IMR-90 (cell line): ENCODE results near the gene EIF4E3. TPM values are rescaled to one million over a fixed set of nuclear protein-coding genes. Genes with fewer than 3 reads are reported as not detected.

Experiments used
- ATAC-seq: fragments of 200-7000 bp; cut with Tn5 transposase; 2 replicates; pipeline ENCODE4 v1.9.1; 2020; ENCODE audit warnings: low read depth, mild to moderate bottlenecking, moderate library complexity
- BruUV-seq: library from RNA; stranded (reverse); fragments of 400-500 nt; replicated peaks from 2 replicates; lab custom pipeline; 2021; lab: Mats Ljungman, UMichigan
- CTCF ChIA-PET: fragments of 300-600 bp; formaldehyde crosslinking; extraction: SDS; loops from one replicate; lab custom pipeline; 2021; ENCODE audit warnings: antibody characterized with exemption; lab: Yijun Ruan, JAX
- POLR2A ChIA-PET: fragments of 300-600 bp; sonication (Branson Sonifier 250); formaldehyde crosslinking; loops from one replicate; lab custom pipeline; 2022; ENCODE audit warnings: antibody characterized with exemption; ENCODE audit not compliant: unreplicated experiment; lab: Charles Lee
- DNase-seq: peaks from one replicate; pipeline ENCODE4 v3.0.0; 2013
- H2AFZ ChIP-seq: replicated peaks from 2 replicates; pipeline ENCODE3; 2013; ENCODE audit warnings: low read length, mild to moderate bottlenecking; ENCODE audit not compliant: poor library complexity
- H2AK5ac ChIP-seq: 2 replicates; pipeline ENCODE4 v1.6.1; 2013; ENCODE audit warnings: low read depth, low read length, inconsistent platforms
- H2AK9ac ChIP-seq: replicated peaks from 2 replicates; pipeline ENCODE3; 2013; ENCODE audit warnings: mild to moderate bottlenecking, low read depth, low read length, moderate library complexity; ENCODE audit not compliant: poor library complexity
- H2BK120ac ChIP-seq: 2 replicates; pipeline ENCODE4 v1.6.1; 2013; ENCODE audit warnings: low read depth, low read length, inconsistent platforms
- H2BK15ac ChIP-seq: 3 replicates; pipeline ENCODE4 v1.6.1; 2013; ENCODE audit warnings: low read depth, low read length, inconsistent platforms
- H2BK20ac ChIP-seq: 2 replicates; pipeline ENCODE4 v1.6.1; 2013; ENCODE audit warnings: low read depth, mild to moderate bottlenecking, inconsistent platforms, low read length, moderate library complexity
- H2BK5ac ChIP-seq: 2 replicates; pipeline ENCODE4 v1.6.1; 2013; ENCODE audit warnings: mild to moderate bottlenecking, low read depth, low read length, inconsistent platforms; ENCODE audit not compliant: poor library complexity, severe bottlenecking
- H3K14ac ChIP-seq: replicated peaks from 2 replicates; pipeline ENCODE4 v1.6.1; 2013; ENCODE audit warnings: low read depth, low read length, inconsistent platforms
- H3K18ac ChIP-seq: 2 replicates; pipeline ENCODE4 v1.6.1; 2013; ENCODE audit warnings: low read depth, low read length, control low read depth
- H3K23ac ChIP-seq: 2 replicates; pipeline ENCODE4 v1.6.1; 2013; ENCODE audit warnings: low read depth, low read length, inconsistent platforms
- H3K27ac ChIP-seq: 2 replicates; pipeline ENCODE4 v1.5.1; 2013; ENCODE audit warnings: mild to moderate bottlenecking, control low read depth, low read length; ENCODE audit not compliant: insufficient read depth
- H3K27me3 ChIP-seq: 2 replicates; pipeline ENCODE4 v1.6.1; 2013; ENCODE audit warnings: low read length; ENCODE audit not compliant: control insufficient read depth, insufficient read depth
- H3K36me3 ChIP-seq: 2 replicates; pipeline ENCODE4 v1.6.1; 2013; ENCODE audit warnings: low read length, mixed read lengths; ENCODE audit not compliant: control insufficient read depth, insufficient read depth
- H3K4ac ChIP-seq: 2 replicates; pipeline ENCODE4 v1.6.1; 2013; ENCODE audit warnings: low read depth, low read length, inconsistent platforms
- H3K4me1 ChIP-seq: 2 replicates; pipeline ENCODE4 v1.6.1; 2013; ENCODE audit warnings: low read length, mixed read lengths; ENCODE audit not compliant: control insufficient read depth, insufficient read depth
- H3K4me2 ChIP-seq: 2 replicates; pipeline ENCODE4 v1.6.1; 2013; ENCODE audit warnings: low read depth, mild to moderate bottlenecking, control low read depth, low read length, moderate library complexity
- H3K4me3 ChIP-seq: 2 replicates; pipeline ENCODE4 v1.5.1; 2013; ENCODE audit warnings: low read depth, mild to moderate bottlenecking, control low read depth, low read length, moderate library complexity; ENCODE audit not compliant: insufficient read depth
- H3K56ac ChIP-seq: 2 replicates; pipeline ENCODE4 v1.6.1; 2013; ENCODE audit warnings: low read length, inconsistent platforms; ENCODE audit not compliant: insufficient read depth; ENCODE audit errors: extremely low read depth
- H3K79me1 ChIP-seq, 2 experiments: 2 replicates each; pipeline ENCODE4 v1.6.1; 2013; ENCODE audit warnings: low read length in 2 of 2, inconsistent platforms in 1 of 2, low read depth in 1 of 2
- H3K9ac ChIP-seq: 2 replicates; pipeline ENCODE4 v1.6.1; 2013; ENCODE audit warnings: low read depth, low read length, control low read depth
- H3K9me1 ChIP-seq: 2 replicates; pipeline ENCODE4 v1.6.1; 2013; ENCODE audit warnings: low read length, inconsistent platforms; ENCODE audit not compliant: insufficient read depth
- H3K9me3 ChIP-seq: 2 replicates; pipeline ENCODE4 v1.6.1; 2013; ENCODE audit warnings: low read length; ENCODE audit not compliant: control insufficient read depth, insufficient read depth
- H4K20me1 ChIP-seq: 2 replicates; pipeline ENCODE4 v1.6.1; 2013; ENCODE audit warnings: low read length, inconsistent platforms; ENCODE audit not compliant: insufficient read depth
- H4K5ac ChIP-seq: 2 replicates; pipeline ENCODE4 v1.6.1; 2013; ENCODE audit warnings: mild to moderate bottlenecking, low read depth, low read length, control low read depth
- H4K8ac ChIP-seq, 2 experiments: 2 replicates each; pipeline ENCODE4 v1.6.1; 2013; ENCODE audit warnings: low read depth in 2 of 2, low read length in 2 of 2, control low read depth in 1 of 2, inconsistent platforms in 1 of 2
- H4K91ac ChIP-seq: 2 replicates; pipeline ENCODE4 v1.6.1; 2013; ENCODE audit warnings: low read depth, low read length, inconsistent platforms; ENCODE audit not compliant: insufficient read depth
- CEBPB ChIP-seq: IDR thresholded peaks from 2 replicates; pipeline ENCODE4 v1.6.1; 2012; ENCODE audit warnings: low read depth, low read length, improper control_type of control experiment
- CHD1 ChIP-seq: IDR thresholded peaks from 2 replicates; pipeline ENCODE4 v1.6.1; 2012; ENCODE audit warnings: low read depth, low read length, improper control_type of control experiment
- FOS ChIP-seq: fragments of 150-350 bp; IDR thresholded peaks from 2 replicates; pipeline ENCODE4 v1.6.1; 2016; ENCODE audit warnings: low read depth, low read length
- SMC3 ChIP-seq: fragments of 150-350 bp; IDR thresholded peaks from 2 replicates; pipeline ENCODE4 v1.6.1; 2016; ENCODE audit warnings: low read depth, mild to moderate bottlenecking, antibody characterized with exemption, low read length, moderate library complexity
- WGBS, 2 experiments: methylation state at CpG; one replicate each; pipeline versions ENCODE4 v1.1.5 to v1.1.7; 2013; ENCODE audit warnings: missing lambda C conversion rate in 2 of 2; ENCODE audit not compliant: insufficient read length in 1 of 2; ENCODE audit errors: extremely low coverage in 2 of 2; 5-methylcytosine and 5-hydroxymethylcytosine counted together
- dilution Hi-C: fragments of 300-500 bp; cut with HindIII; formaldehyde crosslinking; loops from one replicate; pipeline ENCODE4 v1.14.3; 2018; ENCODE audit warnings: low sequenced_read_pairs; ENCODE audit not compliant: unreplicated experiment
- in situ Hi-C: fragments of 300-500 bp; cut with MboI; formaldehyde crosslinking; loops from 3 replicates; pipeline ENCODE4 v1.14.3; 2019; ENCODE audit warnings: low sequenced_read_pairs, inconsistent platforms, mixed read lengths
- intact Hi-C: fragments of 100-400 bp; cut with micrococcal nuclease; formaldehyde crosslinking; loops from 2 replicates; pipeline ENCODE4 v1.10.0; 2022
- polyA plus RNA-seq, 3 experiments: library from polyadenylated mRNA; depleted of rRNA; stranded (reverse); fragments of >200 nt; gene quantifications; 2 replicates each; pipeline ENCODE4 v1.2.3, GENCODE V29; 2012; ENCODE audit warnings: low replicate concordance in 1 of 3
- total RNA-seq: library from RNA; depleted of rRNA; stranded (reverse); fragments of >200 nt; gene quantifications from 2 replicates; pipeline ENCODE4 v1.2.3, GENCODE V29; 2012

EIF4E3 gene
- total and polyA plus RNA-seq, 2 of the 4 experiments (the other 2 are of a cell fraction) = 0.72 to 1.1 TPM

DNA sequence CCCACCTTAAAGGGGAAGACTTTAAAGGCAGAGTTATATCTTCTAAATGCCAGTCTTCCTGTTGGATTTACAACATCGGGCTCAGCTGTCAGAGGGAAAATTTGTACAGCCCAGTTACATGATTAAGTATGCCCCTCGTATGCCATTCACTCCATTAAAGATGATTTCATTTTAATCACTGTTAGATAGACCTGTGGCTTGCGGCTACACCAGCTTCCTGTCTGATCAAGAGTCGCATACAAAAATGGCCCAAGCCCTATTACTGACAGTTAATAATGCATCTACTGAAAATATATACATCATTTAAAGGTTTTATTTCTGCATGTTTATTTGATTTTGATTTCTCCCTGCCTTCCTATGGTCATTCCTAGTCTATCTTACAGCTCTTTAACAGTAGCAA lies 7.1 kb downstream of the EIF4E3 start:
- H4K5ac ChIP-seq = no peak overlapping the region
- in situ Hi-C loops (no loop called here), dilution Hi-C loops (no loop called here), intact Hi-C loops (loop anchor here (10.0 kb wide), 1 partner anchor 237 kb away; no protein-coding TSS in a partner anchor)
- no peak overlapping the region for H3K23ac ChIP-seq
- no peak for TF ChIP-seq CEBPB
- no peak for TF ChIP-seq FOS
- no peak for TF ChIP-seq SMC3
- no peak for TF ChIP-seq CHD1
- no peak overlapping the region for H2BK5ac ChIP-seq
- H3K4me1 ChIP-seq = no peaks in the 10 kb centered on the region
- ChIA-PET POLR2A (no interaction called here), CTCF (no interaction called here)
- no peak overlapping the region for H2AK9ac ChIP-seq
- no peaks in the 10 kb centered on the region for H3K36me3 ChIP-seq
- no peak overlapping the region for H4K8ac ChIP-seq
- H3K4me2 ChIP-seq = no peak overlapping the region
- no peak overlapping the region for H3K14ac ChIP-seq
- no peak overlapping the region for H2AFZ ChIP-seq
- no peak overlapping the region for H3K9ac ChIP-seq
- H3K79me1 ChIP-seq = no peaks in the 10 kb centered on the region
- DNase-seq (no peak), ATAC-seq (no peak)
- no peak overlapping the region for H2BK15ac ChIP-seq
- H2BK120ac ChIP-seq = no peak overlapping the region
- no TSS peak for BruUV-seq
- no peak overlapping the region for H3K56ac ChIP-seq
- H3K9me3 ChIP-seq = no peaks in the 10 kb centered on the region
- no peak overlapping the region for H4K91ac ChIP-seq
- no peak overlapping the region for H2AK5ac ChIP-seq
- no peak overlapping the region for H3K4ac ChIP-seq
- H3K27ac ChIP-seq = no peak overlapping the region
- no peaks in the 10 kb centered on the region; the same call in 1 of the 2 replicates for H4K20me1 ChIP-seq
- no peak overlapping the region for H3K18ac ChIP-seq
- no peak overlapping the region for H3K4me3 ChIP-seq
- no peak overlapping the region for H2BK20ac ChIP-seq
- no CpG with 5 or more reads among the region's 4 CpGs for WGBS, 2 experiments
- peaks cover 49% of the 10 kb centered on the region for H3K27me3 ChIP-seq
- no peaks in the 10 kb centered on the region for H3K9me1 ChIP-seq
